AG09319 (cell line): Measurements from ENCODE around the gene SPATA32.

Experiments used
- DNase-seq: peaks from one replicate; pipeline ENCODE4 v3.0.0-alpha.2; 2010; ENCODE audit warnings: low read depth; ENCODE audit errors: extremely low read depth
- TF ChIP-seq, protein P1 (sequence below): IDR thresholded peaks from 2 replicates; pipeline ENCODE4 v1.5.1; 2011; ENCODE audit warnings: low read depth, mild to moderate bottlenecking, inconsistent platforms, low read length, moderate library complexity

Gene SPATA32

DNA sequence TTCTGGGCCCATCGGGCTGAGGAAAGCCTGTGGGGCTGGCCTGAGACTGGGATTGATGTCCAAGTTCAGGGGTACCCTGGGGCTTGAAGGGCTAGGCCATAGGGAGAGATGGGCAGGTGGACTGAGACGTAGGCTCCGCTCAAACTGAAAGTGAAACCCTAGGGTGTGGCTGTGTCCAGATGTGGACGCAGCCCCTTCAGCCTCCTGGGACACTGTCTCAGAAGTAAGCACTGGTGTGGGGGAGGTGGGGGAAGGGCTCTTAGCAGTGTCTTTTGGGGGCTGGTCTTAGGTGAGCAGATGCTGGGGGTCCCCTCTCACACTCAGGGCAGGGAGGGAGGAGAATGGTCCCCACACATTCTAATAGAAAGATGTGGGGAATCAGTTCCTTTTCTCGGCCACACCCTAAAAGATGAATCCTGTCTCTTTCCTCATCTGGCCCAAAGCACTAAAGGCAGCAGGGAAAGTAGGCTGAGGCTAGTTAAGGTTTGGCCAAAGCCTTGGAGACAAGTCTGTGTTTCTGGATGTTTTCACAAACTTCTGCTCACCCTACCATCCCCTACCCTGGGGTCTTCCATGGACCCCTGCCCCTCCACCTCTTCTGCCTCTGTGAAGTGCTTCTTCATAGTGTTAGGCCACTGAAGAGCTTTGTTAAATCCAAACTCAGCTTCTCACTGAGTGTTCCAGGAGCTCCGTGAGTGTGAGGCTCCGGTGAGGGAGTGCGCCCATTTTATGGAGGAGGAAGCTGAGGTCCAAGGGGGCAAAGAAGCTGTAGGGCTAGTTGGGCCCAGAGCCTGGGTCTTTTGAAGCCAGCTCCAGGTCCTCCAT is 34.6 kb downstream of the SPATA32 start:
- TF ChIP-seq, protein P1, sequence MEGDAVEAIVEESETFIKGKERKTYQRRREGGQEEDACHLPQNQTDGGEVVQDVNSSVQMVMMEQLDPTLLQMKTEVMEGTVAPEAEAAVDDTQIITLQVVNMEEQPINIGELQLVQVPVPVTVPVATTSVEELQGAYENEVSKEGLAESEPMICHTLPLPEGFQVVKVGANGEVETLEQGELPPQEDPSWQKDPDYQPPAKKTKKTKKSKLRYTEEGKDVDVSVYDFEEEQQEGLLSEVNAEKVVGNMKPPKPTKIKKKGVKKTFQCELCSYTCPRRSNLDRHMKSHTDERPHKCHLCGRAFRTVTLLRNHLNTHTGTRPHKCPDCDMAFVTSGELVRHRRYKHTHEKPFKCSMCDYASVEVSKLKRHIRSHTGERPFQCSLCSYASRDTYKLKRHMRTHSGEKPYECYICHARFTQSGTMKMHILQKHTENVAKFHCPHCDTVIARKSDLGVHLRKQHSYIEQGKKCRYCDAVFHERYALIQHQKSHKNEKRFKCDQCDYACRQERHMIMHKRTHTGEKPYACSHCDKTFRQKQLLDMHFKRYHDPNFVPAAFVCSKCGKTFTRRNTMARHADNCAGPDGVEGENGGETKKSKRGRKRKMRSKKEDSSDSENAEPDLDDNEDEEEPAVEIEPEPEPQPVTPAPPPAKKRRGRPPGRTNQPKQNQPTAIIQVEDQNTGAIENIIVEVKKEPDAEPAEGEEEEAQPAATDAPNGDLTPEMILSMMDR, result no peak
- DNase-seq, result no peak

DNA sequence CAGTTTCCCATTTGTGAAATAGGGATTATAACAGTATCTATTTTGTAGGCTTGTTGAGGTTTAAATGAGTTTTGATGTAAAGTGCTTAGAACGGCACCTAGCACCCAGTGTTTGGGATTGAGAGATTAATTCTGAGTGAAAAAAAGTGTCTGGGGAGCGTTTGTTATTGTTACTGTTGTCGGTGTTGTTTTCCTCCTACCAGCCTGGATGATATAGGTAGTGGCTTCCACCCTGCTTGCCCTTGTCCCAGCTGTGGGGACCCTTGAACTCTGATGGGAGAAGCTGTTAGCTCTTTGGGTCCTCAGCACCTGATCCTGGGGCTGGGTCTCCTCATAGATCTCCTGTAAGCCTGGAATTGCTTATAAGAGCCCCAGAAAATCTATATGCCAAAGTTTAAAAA is 35.3 kb downstream of the SPATA32 start:
- no peak for DNase-seq
- TF ChIP-seq, protein P1, result no peak

DNA sequence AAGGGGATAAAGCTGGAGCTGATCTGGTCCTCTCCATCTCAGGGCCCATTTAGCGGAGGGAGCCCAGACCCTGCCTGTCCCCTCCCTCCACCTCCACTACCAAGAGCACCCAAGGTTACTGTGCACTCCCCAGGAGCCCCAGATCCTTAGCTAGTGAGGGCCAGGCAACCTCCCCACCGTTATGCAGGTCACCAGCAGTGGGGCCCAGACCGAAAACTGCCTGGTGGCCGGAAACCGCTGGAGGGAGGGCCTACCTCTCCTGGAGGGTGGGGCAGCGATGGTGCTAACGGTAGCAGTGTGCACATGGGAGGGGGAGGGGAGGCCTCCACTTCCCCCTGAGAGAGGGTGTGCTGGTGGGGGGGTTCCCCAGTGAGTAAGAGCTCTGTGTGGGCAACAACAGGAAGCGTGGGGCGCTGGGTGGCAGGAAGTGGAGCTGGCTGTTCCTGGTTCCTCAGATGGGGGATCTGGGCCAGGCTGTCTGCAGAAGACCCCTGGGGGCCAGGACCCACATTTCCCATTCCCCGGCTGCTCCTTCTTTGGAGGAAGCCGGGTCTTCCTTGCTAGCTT is 35.8 kb downstream of the SPATA32 start:
- TF ChIP-seq, protein P1, result no peak
- no peak for DNase-seq

DNA sequence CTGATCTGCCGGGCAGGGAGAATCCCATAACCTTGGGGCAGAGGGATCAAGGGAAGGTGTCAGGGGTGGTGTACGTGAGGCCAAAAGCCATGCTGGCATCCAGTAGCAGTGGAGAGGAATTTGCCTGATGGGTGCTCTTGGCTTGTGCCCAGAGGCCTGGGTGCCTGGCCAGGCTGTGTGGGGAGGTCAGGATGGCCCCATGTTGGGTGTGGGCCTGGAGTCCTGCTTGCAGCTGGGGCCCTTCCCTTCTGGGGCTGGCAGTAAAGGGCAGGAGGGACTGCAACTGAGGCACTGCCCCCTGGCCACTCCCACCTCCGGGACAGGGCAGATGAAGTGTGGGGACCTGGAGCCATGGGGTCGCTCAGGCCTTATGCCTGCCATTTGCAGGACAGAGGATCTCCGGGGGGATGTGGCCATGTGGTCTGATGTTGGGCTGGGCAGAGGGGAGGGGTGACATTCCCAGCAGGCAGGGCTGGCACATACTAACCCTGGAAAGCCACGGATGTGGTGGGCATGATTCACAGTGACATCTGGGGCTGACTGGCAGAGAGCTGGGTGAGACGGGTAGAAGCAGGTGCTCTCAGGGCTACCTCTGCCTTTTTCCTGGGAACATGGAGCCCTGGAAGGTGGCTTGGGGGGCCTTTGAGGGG is 36.7 kb downstream of the SPATA32 start:
- DNase-seq, result no peak
- TF ChIP-seq, protein P1, result no peak

DNA sequence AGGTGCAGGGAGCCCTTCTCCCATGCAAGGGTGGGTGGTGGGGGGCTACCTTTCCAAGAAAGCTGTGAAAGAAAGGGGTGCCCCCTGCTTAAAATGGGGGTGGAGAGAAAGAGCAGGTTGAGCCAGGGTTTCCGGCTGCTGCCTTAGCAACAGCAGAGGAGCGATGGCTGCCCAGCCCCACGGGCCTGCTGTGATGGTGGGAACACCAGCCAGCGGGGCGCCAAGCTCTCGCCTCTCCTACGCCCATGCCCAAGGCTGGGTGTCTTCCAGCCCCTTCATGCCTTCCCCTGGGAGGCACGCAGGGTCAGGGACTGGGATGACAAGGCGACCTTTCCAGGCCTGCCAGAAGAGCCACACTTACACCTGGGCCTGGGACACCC is 37.2 kb downstream of the SPATA32 start:
- TF ChIP-seq, protein P1, result no peak
- DNase-seq, result no peak

DNA sequence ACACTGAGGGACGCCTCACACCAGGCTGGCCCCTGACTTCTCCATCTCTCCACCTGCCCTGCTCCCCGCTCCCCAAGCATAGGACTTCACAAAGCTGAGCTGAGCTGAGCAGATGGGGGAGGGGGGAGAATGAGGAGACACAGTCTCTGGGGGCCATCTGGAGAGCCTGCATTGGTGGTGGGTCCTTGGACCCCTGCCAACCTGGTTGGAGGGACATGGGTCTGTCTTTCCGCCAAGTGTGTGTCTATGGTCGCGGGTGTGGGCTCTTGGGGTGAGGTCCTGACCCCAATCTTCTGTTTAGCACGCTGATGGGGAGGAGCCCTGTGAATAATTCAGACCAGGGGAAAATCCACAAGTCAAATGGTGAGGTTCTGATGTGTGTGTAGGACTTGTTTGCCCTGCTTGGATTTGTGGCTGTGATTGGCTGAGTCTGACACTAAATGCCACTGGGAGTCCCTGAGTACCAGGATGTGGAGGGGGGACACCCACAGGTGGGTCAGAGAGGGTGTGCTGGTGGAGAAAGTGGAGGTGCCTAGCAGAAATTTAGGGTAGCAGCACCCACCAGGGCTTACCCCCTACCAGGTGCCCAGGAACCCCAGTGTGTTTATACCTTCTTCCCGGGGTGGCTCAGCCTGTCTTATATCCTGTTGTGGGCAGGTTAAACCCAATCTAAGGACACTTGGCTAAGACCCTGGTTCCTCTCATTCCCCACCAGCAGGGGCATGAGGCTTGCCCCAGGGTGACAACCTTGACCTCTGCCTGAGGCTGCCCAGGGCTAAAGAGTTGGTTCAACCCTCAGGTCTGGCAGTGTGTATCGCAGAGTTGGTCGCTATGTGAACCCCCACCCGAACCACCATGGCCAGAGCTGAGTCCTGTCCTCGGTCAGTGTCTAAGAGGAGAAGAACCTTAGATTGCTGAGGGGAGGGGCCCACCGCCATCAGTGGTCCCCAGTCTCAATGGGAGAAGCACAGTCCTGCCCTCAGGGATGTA is 38.1 kb downstream of the SPATA32 start:
- TF ChIP-seq, protein P1, result no peak
- no peak for DNase-seq
